ENCODE measurements around the gene MATR3. TPM values are rescaled to one million over a fixed set of nuclear protein-coding genes. Genes with fewer than 3 reads are reported as not detected.

MATR3 gene
- total and polyA plus RNA-seq, 2 of the 4 experiments (the other 2 are of a cell fraction), result 81.4 to 367 TPM

- H3K9me1 ChIP-seq (ENCODE audit: insufficient read depth, low read length), result no peaks in the 10 kb centered on the region
- WGBS, 2 experiments (ENCODE audit: extremely low coverage in 2 of 2, insufficient read length in 1 of 2), result no CpG with 5 or more reads among the region's 11 CpGs
- no peak overlapping the region for H3K23ac ChIP-seq (ENCODE audit: low read depth, low read length)
- no peak overlapping the region for H3K14ac ChIP-seq (replicated peaks; ENCODE audit: low read depth, low read length)
- TF ChIP-seq RAD21 (IDR thresholded peaks at IDR 0.05; ENCODE audit: low read length), result no peak
- TF ChIP-seq POLR2A (IDR thresholded peaks at IDR 0.05; ENCODE audit: low read depth, low read length), result no peak
- no peak overlapping the region for H3K4me3 ChIP-seq (ENCODE audit: insufficient read depth, low read depth, low read length)
- H3K27me3 ChIP-seq (ENCODE audit: control insufficient read depth, insufficient read depth, low read length), result no peaks in the 10 kb centered on the region
- POLR2A ChIA-PET (ENCODE audit: unreplicated experiment), result no interaction called here
- no peak overlapping the region for H2BK20ac ChIP-seq (ENCODE audit: low read depth, low read length)
- no peak overlapping the region for H2AK9ac ChIP-seq (replicated peaks; ENCODE audit: low read depth, low read length, poor library complexity)
- no peaks in the 10 kb centered on the region for H3K36me3 ChIP-seq (ENCODE audit: control insufficient read depth, insufficient read depth, low read length)
- no peak overlapping the region for H3K4me2 ChIP-seq (ENCODE audit: low read depth, low read length)
- no peak overlapping the region for H2BK5ac ChIP-seq (ENCODE audit: low read depth, low read length, poor library complexity, severe bottlenecking)
- no peak overlapping the region for H3K56ac ChIP-seq (ENCODE audit: extremely low read depth, insufficient read depth, low read length)
- no peaks in the 10 kb centered on the region for H3K79me1 ChIP-seq (ENCODE audit: low read depth in 1 of 2, low read length in 2 of 2)
- H4K20me1 ChIP-seq (ENCODE audit: insufficient read depth, low read length), result no peaks in the 10 kb centered on the region
- dilution Hi-C loops (cut with HindIII; ENCODE audit: low sequenced_read_pairs, unreplicated experiment), result no loop called here
- ATAC-seq (ENCODE audit: low read depth) (no peak), DNase-seq (no peak)
- CTCF ChIA-PET, result no interaction called here
- no peak overlapping the region for H4K8ac ChIP-seq (ENCODE audit: low read depth in 2 of 2, low read length in 2 of 2)
- no peak overlapping the region for H4K5ac ChIP-seq (ENCODE audit: low read depth, low read length)
- H3K9ac ChIP-seq (ENCODE audit: low read depth, low read length), result no peak overlapping the region
- H2BK15ac ChIP-seq (ENCODE audit: low read depth, low read length), result no peak overlapping the region
- no peak overlapping the region for H2BK120ac ChIP-seq (ENCODE audit: low read depth, low read length)
- no TSS peak for BruUV-seq (replicated peaks)
- H3K9me3 ChIP-seq (ENCODE audit: control insufficient read depth, insufficient read depth, low read length), result no peaks in the 10 kb centered on the region
- no peak overlapping the region for H3K4ac ChIP-seq (ENCODE audit: low read depth, low read length)
- in situ Hi-C loops (cut with MboI; ENCODE audit: low sequenced_read_pairs), result loop anchor here (10.0 kb wide), 3 partner anchors 441 to 691 kb away; partner anchors contain the start of gene HSPA9
- intact Hi-C loops (cut with micrococcal nuclease), result loop anchor here (10.0 kb wide), 1 partner anchor 161 kb away; no protein-coding TSS in a partner anchor
- no peak overlapping the region for H3K27ac ChIP-seq (ENCODE audit: insufficient read depth, low read length)
- H4K91ac ChIP-seq (ENCODE audit: insufficient read depth, low read depth, low read length), result no peak overlapping the region
- H3K4me1 ChIP-seq (ENCODE audit: control insufficient read depth, insufficient read depth, low read length), result 0 out of 2 replicates have a peak, but pooled peaks cover 4% of the 10 kb centered on the region
- H2AK5ac ChIP-seq (ENCODE audit: low read depth, low read length), result no peak overlapping the region
- H2AFZ ChIP-seq (replicated peaks; ENCODE audit: low read length, poor library complexity), result no peak overlapping the region
- no peak overlapping the region for H3K18ac ChIP-seq (ENCODE audit: low read depth, low read length)
These were observed 27.3 kb upstream of the MATR3 start for GRCh38 chr5:139266236-139266635.

Data from IMR-90 (cell line).